SU-DHL-6 (cell line): ENCODE measurements around the gene RGS19.

Source experiments
- H2AFZ ChIP-seq: fragments of 200-600 bp; sonication (generic); 2 replicates; pipeline ENCODE4 v1.6.1; 2014; ENCODE audit warnings: low read depth, mild to moderate bottlenecking, moderate library complexity, mixed read lengths, antibody characterized with exemption, low read length; ENCODE audit not compliant: severe bottlenecking
- H3F3A ChIP-seq: fragments of 200-600 bp; shearing (Covaris generic); 2 replicates; pipeline ENCODE4 v1.6.0; 2016; ENCODE audit warnings: antibody characterized with exemption, mild to moderate bottlenecking; ENCODE audit not compliant: insufficient read depth
- H3K27ac ChIP-seq: fragments of 200-600 bp; sonication (generic); 2 replicates; pipeline ENCODE4 v1.5.1; 2016; ENCODE audit warnings: low read depth, mild to moderate bottlenecking, low read length, moderate library complexity, mixed read lengths
- H3K27me3 ChIP-seq: fragments of 200-600 bp; sonication (generic), shearing (Covaris generic); 2 replicates; pipeline ENCODE4 v1.6.0; 2014; ENCODE audit warnings: mild to moderate bottlenecking, low read length
- H3K36me3 ChIP-seq: fragments of 200-600 bp; sonication (generic); 2 replicates; pipeline ENCODE4 v1.6.1; 2014; ENCODE audit warnings: mild to moderate bottlenecking, low read length, mixed read lengths
- H3K4me2 ChIP-seq: fragments of 300-600, 200-600 bp; shearing (Covaris generic), sonication (generic); 2 replicates; pipeline ENCODE4 v1.6.0; 2014; ENCODE audit warnings: low read length, low read depth, mild to moderate bottlenecking; ENCODE audit not compliant: poor library complexity, severe bottlenecking
- H3K4me3 ChIP-seq: fragments of 200-600 bp; sonication (generic); 2 replicates; pipeline ENCODE4 v1.5.1; 2014; ENCODE audit warnings: antibody characterized with exemption, low read length, mild to moderate bottlenecking, mixed read lengths; ENCODE audit not compliant: insufficient read depth, poor library complexity, severe bottlenecking
- H3K79me2 ChIP-seq: fragments of 200-600 bp; sonication (generic); 2 replicates; pipeline ENCODE4 v1.6.1; 2014; ENCODE audit warnings: mild to moderate bottlenecking, low read length, moderate library complexity; ENCODE audit not compliant: insufficient read depth
- H3K9ac ChIP-seq: fragments of 200-600 bp; sonication (generic); 2 replicates; pipeline ENCODE4 v1.7.0; 2014; ENCODE audit warnings: mild to moderate bottlenecking, low read length
- H3K9me2 ChIP-seq: fragments of 200-600 bp; sonication (generic); replicated peaks from 2 replicates; pipeline ENCODE4 v1.6.1; 2014; ENCODE audit warnings: low read length; ENCODE audit not compliant: insufficient read depth
- H3K9me3 ChIP-seq: fragments of 200-600 bp; sonication (generic); 2 replicates; pipeline ENCODE4 v1.6.1; 2014; ENCODE audit warnings: low read length, mixed read lengths; ENCODE audit not compliant: insufficient read depth
- H4K20me1 ChIP-seq: fragments of 200-600 bp; sonication (generic); 2 replicates; pipeline ENCODE4 v1.6.1; 2014; ENCODE audit warnings: low read depth, mild to moderate bottlenecking, antibody characterized with exemption, low read length, moderate library complexity, mixed read lengths
- CTCF ChIP-seq: fragments of 200-600 bp; sonication (generic); IDR thresholded peaks from one replicate; pipeline ENCODE4 v1.5.1; 2017; ENCODE audit warnings: antibody characterized with exemption, mild to moderate bottlenecking, low read length, moderate library complexity; ENCODE audit not compliant: insufficient read depth, poor library complexity, severe bottlenecking
- EZH2phosphoT487 ChIP-seq: fragments of 200-600 bp; sonication (generic), shearing (Covaris generic); conservative IDR thresholded peaks from 2 replicates; pipeline ENCODE4 v1.6.1; 2018; ENCODE audit warnings: mild to moderate bottlenecking, antibody characterized with exemption, low read length, moderate library complexity, mixed read lengths

The RGS19 gene

GRCh38 chr20:64041040-64041780 is 38.1 kb downstream of the RGS19 start:
- Histone ChIP-seq H3K9me3 (no peaks in the 10 kb centered on the region), H3K9ac (no peak overlapping the region), H3K27ac (no peak overlapping the region), H3K4me3 (no peak overlapping the region), H2AFZ (no peak overlapping the region), H3K79me2 (no peaks in the 10 kb centered on the region), H3F3A (peaks cover 9% of the 10 kb centered on the region), H3K4me2 (no peak overlapping the region), H3K27me3 (no peaks in the 10 kb centered on the region), H3K9me2 (no peaks in the 10 kb centered on the region), H3K36me3 (no peaks in the 10 kb centered on the region), H4K20me1 (no peaks in the 10 kb centered on the region)
- no peak for TF ChIP-seq EZH2phosphoT487
- TF ChIP-seq CTCF = no peak

- Histone ChIP-seq H3K9me3 (no peaks in the 10 kb centered on the region), H3K79me2 (no peaks in the 10 kb centered on the region), H3K9ac (no peak overlapping the region), H3K27ac (no peak overlapping the region), H3K4me2 (no peak overlapping the region), H3K9me2 (no peaks in the 10 kb centered on the region), H3K27me3 (no peaks in the 10 kb centered on the region), H3K36me3 (no peaks in the 10 kb centered on the region), H4K20me1 (no peaks in the 10 kb centered on the region), H3K4me3 (no peak overlapping the region), H2AFZ (no peak overlapping the region), H3F3A (peaks cover 9% of the 10 kb centered on the region)
- TF ChIP-seq CTCF (no peak), EZH2phosphoT487 (no peak)
These were observed 38.9 kb downstream of the RGS19 start for GRCh38 chr20:64040231-64041039.

GRCh38 chr20:64039293-64040160 is 39.8 kb downstream of the RGS19 start:
- no peaks in the 10 kb centered on the region for H3K9me2 ChIP-seq
- H3K27ac ChIP-seq = no peak overlapping the region
- peak overlapping the region; percentile 63; the same call in 1 of the 2 replicates for H3K9ac ChIP-seq
- H3K9me3 ChIP-seq = no peaks in the 10 kb centered on the region
- no peaks in the 10 kb centered on the region for H3K27me3 ChIP-seq
- H3K4me3 ChIP-seq = peak overlapping the region; percentile 54
- peak overlapping the region; percentile 98 for H2AFZ ChIP-seq
- no peaks in the 10 kb centered on the region for H3K36me3 ChIP-seq
- H3K4me2 ChIP-seq = peak overlapping the region; percentile 88
- H4K20me1 ChIP-seq = no peaks in the 10 kb centered on the region
- peaks cover 9% of the 10 kb centered on the region for H3F3A ChIP-seq
- H3K79me2 ChIP-seq = no peaks in the 10 kb centered on the region
- TF ChIP-seq EZH2phosphoT487 = no peak
- TF ChIP-seq CTCF = no peak
